SHP77 (cell line): ENCODE measurements around the gene ZNF746.

Source experiments
- DNase-seq, 2 experiments: peaks; one replicate each; lab custom pipeline; 2025; lab: John Stamatoyannopoulos, UW

ZNF746 gene

DNA sequence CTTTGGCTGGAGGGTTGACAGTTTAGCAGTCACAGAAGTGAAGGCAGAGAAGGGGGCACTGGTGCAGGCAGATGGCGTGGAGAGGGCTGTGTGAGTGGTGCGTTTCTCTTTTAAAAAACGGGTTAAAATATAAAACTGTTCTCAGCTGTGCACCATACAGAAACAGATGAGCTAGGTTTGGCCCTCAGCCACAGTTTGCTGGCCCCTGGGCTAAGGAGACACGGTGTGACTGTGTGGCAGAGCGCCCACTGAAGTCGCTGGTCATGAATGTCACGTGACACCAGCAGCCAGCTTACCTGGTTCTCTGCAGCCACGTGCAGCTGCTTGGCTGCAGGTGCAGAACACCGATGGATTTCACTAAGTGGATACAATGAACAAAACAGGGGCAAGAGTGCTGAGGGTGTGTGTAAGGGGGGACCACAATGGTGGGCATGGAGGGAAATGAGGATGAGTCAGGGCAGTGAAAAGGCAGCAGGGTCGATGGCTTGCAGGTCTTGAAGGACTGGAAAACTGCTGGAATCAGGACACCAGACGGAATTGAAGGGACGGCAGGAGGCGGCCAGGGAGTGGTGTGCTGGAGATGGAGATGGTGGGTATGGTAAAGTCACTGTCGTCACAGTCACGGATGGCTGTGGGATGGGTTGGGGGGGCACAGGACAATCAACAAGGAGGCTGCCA, 7.4 kb downstream of the ZNF746 start:
- DNase-seq: no peak

DNA sequence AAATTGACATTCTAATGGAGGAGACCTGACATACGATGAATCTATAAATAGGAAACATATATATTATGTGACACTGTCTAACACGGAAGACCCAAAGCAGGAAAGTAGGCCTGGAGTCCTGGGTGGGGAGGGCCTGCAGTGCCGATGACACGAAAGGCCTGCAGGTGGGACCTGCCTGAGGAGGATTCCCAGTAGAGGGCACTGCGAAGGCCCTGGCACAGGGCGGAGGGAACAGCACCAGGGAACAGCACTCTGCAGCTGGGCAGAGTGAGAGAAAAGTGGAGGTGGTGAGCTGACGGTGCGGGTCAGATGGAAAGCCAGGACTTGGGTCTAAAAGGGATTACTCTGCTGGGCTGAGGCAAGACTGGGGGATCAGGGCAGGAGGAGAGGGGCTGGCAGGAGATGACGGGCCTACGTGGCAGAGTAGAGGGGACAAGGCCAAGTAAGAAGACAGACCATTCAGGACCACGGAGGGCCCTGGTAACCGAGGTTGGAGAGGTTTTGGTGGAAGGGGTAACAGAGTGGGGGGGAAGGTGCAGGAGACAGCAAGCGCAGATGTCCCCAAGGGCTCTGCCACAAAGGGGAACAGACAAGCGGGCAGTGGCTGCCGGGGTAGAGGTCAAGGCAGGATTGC, 8.1 kb downstream of the ZNF746 start:
- peak in 1 of 2 experiments; percentile 5 for DNase-seq

DNA sequence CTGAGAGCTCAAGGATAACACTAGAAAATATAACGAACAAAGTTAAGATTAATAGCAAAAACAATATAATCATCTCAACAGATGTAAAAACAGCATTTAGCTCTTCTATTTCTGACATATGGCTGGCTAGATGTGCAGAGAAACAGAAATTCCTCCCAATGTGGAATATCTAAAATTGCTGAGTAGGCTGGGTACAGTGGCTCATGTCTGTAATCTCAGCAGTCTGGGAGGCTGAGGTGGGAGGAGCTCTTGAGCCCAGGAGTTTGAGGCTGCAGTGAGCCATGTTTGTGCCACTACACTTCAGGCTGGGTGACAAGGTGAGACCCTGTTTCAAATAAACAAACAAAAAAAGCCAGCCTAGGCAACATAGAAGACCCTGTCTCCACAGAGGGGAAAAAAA, 18.0 kb downstream of the ZNF746 start:
- no peak for DNase-seq

DNA sequence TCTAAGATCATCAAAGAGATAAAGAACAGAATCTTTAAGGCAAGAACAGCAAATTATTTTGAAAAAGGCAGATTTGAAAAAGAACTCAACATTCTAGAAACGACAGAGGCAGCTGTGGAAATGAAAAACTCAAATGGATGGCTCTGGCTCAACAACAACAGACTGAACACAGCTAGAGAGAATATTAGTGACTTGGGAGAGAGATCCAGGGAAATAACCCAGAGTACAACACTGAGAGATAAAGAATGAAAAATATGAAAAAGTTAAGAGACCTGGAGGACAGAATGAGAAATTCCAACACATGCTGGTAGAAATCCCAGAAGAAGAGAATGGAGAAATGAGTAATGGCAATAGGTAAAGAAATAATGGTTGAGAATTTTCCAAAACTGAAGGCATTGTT, 18.9 kb downstream of the ZNF746 start:
- DNase-seq: no peak

DNA sequence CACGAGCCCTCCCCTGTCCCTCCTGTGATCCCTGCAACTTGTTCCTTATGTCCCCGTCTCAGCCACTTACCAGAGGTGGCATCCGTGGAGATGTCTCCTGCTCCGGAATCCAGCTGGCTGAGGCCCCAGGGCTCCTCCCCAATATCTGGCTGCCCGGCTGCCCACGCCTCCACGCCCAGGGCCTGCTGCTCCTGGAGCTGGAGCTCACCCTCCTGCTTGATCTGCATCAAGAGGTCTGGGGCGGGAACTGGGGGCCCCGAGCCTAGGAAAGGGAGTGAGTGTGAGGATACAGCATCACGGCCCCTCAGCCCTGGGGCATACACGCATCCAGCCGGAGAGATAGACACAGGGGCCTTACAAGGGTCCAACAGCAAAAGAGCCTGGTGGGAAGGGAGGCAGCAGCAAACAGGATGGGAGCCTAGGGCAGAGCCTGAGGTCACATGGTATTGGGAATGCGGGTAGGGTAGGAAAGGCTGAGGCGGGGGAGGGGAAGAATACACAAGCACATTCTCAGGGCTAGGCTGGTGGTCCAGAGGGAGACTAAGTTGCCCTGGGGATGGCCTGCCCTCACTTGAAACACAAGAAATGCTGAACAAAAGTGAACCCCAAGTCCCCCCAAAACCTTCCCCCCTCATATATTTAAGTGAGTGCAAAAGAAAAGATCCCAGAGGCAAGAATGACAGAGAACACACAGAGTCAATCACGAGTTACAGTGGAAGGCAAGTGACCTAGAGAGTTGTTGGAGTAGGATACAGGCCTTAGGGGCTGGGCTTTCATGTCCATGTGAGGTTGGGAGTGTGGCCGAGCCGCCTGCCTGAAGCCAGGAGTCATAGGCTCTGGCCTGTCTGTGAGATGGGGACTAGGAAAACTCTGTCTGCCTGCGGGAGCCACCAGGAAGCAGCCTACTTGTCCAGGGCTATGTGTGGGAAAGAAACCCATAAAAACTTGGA, 19.8 kb downstream of the ZNF746 start:
- DNase-seq: no peak

DNA sequence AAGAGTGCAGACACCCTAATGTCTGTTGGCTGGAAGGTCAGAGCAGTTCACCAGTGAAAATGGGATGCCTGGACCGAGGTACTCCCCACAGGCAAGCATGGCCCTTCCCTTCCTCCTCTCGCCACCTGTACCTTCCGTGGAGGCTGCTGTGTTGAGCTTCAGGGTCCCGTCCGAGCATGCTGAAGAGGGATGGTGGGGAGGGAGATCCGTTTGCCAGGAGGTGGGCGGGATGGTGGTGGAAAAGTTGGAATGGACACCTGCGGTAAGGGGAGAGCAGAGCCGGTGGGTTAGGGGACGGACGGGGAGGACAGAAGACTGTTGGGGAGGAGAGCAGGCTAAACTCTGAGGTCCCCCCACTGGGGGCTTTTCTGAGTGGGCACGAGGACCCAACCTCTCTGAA, 20.8 kb downstream of the ZNF746 start:
- no peak for DNase-seq

DNA sequence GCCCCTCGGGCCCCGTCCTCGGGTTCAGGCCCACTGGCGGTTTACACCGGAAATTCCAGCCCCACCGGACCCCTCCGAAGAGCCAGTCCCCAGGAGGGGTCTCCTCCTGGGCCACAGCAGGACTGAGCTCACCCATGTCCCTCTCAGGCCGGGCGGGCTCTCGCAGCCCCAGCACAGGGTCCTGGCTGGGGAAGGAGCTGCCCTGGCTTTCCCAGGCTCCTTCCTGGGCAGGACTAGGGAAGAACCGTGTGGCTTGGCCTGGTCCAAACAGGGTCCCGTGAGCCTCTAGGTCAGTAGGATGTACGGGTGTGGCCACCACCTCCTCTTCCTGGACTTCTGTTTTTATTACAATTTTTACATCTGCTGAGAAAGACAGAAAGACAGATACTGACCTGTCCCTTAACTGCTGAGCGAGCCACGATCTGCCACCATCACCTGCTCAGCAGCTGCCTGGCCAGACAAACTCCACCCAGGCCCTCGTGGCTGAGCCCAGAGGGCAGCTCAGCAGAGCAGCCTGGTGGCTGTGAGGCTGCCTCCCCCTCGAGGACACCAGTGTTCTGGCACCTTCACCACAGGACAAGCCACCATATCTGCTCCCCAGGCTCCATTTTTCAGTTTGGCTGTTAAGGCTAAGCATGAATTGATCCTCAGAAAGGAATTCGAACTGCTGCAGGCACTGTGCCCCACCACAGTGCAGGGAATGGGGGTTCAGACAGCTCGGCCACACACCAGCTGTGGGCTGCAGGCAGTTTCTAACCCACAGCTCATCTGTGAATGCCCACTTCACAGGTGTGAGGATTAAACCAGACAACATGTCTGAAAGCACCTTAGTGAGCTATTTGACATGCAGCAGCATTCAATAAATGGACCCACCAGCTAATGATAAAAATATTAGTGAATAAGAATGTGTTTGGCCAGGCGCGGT, 22.2 kb downstream of the ZNF746 start:
- DNase-seq: no peak

DNA sequence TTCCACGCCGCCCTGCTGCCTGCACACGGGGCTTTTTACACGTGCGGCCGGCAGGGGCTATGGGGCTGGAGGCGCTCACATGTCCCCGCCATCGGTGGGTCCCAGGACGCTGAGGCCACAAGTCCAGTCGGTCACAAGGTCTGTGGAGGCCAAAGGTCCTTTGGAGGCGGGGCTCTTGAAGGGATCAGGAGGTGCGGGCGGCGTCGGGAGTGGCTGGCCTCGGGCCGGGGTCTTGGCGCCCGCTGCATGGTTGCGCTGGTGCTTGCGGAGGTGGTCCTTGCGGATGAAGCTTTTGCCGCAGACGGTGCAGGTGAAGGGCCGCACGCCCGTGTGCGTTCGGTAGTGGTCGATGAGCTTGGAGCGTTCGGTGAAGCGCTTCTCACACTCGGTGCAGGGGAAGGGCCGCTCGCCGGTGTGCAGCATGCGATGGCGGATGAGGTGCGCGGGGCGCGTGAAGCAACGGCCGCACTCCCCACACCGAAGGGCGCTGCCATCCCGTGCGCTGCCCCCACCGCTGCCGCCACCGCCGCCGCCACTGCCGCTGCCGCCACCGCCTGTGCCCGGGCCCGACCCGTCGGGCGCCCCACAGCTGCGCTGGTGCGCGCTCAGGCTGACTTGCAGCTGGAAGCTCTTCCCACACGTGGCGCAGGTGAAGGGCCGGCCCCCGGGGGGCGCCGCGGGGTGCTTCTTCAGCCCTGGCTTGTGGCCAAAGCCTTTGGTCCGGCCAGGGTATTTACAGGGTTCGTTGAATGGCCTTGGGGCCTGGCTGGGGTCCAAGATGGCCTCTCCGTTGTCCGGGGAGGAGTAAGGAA, 23.1 kb downstream of the ZNF746 start:
- DNase-seq: no peak

DNA sequence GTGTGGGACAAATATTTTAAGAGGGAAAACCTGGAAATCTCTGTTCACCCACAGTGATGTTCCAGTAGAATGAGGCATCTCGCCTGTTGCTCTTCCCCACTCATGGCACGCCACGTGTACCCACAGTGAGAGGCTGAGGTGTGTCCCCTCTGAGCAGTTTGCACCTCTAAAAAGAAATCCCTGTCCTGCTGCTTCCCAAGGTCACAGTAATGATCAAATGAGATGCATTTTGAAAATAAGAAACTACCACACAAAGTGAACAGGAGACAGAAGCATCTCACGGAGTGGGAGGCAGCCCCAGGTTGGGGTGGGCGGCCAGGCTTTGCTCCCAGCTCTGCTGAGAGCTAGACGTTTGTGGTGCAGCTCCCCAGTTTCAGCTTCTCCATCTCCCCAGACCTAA, 24.4 kb downstream of the ZNF746 start:
- DNase-seq: no peak

DNA sequence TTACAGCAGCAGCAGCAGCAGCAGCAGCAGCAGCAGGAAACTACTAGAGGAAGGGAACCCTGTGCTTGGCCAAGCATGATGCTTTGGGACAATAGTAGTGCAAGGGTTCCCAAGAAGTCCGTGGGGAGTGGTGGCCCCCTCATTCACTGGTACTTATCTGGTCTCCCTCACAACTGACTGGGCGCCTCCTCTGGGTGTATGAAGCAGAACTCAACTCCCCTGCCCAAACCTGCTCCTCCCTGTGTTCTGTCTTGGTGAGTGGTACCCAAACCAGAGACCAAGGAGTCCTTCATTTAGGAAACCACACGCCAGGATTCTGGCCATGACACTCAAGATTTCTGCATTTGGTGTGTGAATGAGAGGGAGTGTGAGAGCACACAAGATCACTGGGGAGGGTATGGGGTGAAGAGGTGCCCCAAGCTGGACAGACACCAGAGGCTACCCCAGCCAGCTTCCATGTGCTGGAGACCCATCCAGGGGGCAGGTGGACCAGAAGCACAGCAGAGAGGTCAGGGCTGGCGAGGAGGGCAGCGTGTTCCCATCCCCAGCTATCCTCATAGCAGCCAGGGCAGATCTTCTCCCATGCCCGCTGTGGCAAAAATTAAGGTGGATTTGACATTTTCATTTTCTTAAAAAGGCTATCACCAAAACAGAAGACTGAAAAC, 26.2 kb downstream of the ZNF746 start:
- DNase-seq: no peak

DNA sequence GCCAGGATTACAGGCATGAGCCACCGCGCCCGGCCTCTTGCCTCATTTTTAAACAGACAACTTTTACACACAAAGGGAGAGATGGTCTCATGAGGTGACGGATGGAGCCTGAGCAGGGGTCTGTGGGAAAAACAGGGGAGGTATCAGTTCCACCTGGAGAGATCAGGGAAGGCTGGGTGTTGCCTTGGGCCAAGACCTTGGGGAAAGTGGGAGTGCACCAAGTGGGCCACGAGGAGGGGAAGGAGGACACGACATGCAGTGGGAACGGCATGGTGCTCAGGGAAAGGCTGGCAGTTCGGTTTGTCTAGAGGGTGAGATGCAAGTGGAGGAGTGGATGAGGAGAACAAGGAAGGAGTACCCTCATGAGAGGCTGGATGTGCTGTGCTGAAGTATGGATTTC, 27.8 kb downstream of the ZNF746 start:
- DNase-seq: no peak

DNA sequence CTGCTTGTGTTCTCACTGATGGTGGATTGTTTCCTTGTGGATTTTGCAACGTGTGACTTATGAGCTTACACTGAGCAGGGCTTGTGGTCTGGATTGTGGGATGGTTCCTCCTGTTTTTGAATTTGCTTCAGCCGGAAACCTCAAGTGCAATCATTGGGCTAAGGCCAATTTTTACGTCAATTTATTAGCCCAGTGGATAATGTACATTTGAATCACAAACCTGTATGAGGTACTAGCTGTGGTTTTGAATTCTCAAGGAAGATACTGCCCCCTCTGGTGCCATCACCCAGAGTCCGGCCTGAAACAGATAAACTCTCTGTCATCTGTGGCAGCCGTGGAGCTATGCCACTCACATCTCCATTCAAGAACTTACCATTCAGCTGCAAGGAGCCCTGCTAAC, 29.4 kb downstream of the ZNF746 start:
- peak in 1 of 2 experiments; percentile 33 for DNase-seq

DNA sequence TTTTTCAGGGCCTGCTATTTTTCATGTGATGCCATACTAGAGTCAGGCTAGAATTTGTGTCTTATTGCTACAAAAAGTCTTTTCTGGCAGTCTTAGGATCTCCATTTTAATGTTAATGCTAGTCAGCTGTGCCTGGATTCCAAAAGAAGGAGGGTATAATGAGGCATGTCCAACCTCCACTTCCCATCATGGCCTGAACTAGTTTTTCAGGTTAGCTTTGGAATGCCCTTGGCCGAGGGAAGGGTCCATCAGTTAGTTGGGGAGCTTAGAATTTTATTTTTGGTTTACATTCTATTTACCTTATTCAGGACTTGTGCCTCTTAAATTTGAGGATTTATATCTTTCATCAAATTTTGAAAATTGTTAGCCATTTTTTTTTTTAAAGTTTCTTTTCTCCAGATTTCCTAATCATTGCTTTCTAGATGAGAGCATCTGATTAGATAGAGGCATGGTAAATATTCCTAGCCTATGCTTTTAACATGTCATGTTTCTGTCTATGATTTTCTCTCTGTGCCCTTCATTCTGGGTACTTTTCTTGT, 30.2 kb downstream of the ZNF746 start:
- DNase-seq: no peak

DNA sequence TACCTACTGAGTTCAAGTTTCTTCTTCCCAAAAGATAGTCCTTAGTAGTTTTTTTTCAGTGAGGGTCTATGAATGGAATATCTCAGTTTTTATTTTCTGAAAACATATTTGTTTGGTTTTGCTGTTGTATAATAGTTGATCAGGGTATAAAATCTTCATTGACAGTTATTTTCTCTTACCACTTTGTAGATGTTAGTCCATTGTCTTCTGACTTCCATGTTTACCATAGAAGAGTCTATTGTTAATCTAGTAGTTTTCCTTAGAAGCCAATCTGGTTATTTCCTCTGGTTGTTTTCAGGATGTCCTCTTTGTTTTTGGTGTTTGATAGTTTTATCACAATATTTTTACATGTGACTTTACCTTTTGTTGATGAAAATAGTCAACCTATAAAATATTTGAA, 31.2 kb downstream of the ZNF746 start:
- no peak for DNase-seq

DNA sequence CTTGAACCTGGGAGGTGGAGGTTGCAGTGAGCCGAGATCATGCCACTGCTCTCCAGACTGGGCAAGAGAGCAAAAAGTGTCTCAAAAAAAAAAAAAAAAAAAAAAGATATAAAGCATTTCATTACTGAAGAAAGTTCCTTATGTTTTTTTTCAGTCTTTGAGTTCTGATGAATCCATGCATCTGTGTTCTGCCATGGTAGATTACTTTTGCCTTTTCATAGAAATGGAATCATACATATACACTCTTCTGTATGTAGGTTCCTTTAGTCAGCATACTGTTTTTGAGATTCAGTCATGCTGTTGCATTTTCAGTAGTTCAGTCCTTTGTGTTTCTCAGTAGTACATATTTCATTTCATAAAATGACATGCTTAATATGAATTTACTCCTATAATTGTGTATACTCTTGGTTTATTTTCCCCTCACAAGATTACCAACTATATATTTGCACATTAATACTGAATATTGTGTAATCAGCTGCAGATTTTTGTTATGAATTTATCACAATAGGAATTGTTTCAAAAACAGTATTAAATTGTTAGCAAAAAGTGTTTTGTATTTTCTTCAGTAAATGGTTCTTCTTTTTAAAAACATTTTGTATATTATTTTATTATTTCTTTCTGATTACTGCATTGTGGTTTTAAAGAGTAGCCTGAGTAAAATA, 34.0 kb downstream of the ZNF746 start:
- no peak for DNase-seq

DNA sequence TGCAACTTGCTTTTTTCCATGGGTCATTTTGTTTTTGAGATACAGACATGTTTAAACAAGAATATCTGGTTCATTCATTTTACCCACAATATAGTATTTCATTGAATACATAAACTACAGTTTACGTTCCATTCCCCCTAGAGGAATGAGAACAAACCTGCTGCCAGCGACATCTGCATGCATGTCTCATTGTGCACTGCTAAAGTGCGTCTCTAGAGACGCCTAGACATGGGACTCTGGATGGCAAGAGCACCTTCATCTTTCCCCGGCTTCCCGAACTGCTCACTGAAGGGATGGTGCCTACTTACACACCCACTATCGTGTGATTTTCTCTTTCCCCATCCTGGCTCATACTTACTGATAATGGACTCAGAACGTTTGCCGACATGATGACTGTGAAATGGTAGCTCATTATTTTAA, 35.5 kb downstream of the ZNF746 start:
- DNase-seq: no peak

DNA sequence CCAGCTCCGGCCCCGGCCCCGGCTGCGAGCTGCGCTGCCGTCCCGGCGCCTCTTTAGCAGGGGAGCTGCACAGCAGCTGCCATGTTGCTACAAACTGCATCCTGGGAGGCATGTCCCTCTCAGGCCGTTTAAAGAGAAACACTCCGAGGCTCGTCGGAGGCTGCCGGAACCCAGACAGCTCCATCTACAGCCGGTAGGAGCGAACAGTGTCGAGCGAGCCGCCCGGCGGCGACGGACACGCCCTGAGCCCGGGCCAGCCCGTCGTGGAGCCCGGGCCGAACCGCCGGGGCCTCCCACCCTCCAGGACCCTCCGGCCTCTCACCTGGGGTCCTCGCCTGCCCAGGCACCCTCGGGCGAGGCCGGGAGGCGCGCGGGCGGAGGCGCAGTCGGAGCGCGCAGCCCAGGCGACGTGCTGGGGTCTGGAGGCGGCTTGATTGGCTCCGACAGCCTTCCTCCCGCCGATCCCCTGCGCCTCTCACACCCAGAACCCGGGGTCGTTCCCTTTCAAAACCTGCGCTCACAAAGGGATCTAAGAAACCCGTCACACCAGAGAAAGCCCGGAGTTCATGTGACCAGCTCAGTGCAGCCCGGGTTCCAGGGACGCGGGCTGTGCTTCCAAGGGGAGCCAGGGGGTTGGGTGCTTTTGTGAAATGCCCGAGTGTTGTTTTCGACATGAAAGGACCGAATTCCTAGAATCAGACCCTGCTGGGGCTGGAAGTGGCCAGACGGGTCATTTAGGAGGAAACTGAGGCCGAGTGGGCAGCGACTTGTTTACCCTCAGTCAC, 36.9 kb downstream of the ZNF746 start, which contains the start of gene ZNF777:
ZNF777 (minus strand) TSS at position 570 of the 785 bp plus-strand sequence. CDS start 5,040 bp downstream, outside the sequence.
- DNase-seq: peak; percentile 45 to 80
